Measurements from ENCODE around the gene UBE2J2.

GRCh38 chr1:1290238-1290731 is 16.6 kb upstream of the UBE2J2 start:
- TF ChIP-seq CTCF (IDR thresholded peaks at IDR 0.05) (peak; percentile 49 to 83 (median 64)), POLR2A (IDR thresholded peaks at IDR 0.05) (no peak)
